ENCODE results near the gene PPP6R1.
"Not testable (repeated sequence)": the region's sequence is repeated elsewhere in the genome, so short reads cannot be mapped to it uniquely, and the experiment has no call there.

PPP6R1 gene

GRCh38 chr19:55226273-55226672, 32.5 kb downstream of the PPP6R1 start:
- H3K9me3 ChIP-seq (ENCODE audit: insufficient read depth, low read depth, low read length), result no peaks in the 10 kb centered on the region
- H3K4me3 ChIP-seq (ENCODE audit: low read length), result no peak overlapping the region
- 89% methylated on average over 9 of the region's 9 CpGs for WGBS
- H3K27ac ChIP-seq (ENCODE audit: low read depth, low read length), result no peak overlapping the region
- H3K9ac ChIP-seq (ENCODE audit: low read depth, low read length), result no peak overlapping the region
- no peaks in the 10 kb centered on the region for H3K27me3 ChIP-seq (ENCODE audit: insufficient read depth, low read length)
- H3K4me1 ChIP-seq (ENCODE audit: insufficient read depth, low read length), result no peaks in the 10 kb centered on the region
- peaks cover 21% of the 10 kb centered on the region for H3K36me3 ChIP-seq (ENCODE audit: insufficient read depth, low read length)

- Histone ChIP-seq H3K27ac (ENCODE audit: low read depth, low read length) (no peak overlapping the region), H3K36me3 (ENCODE audit: insufficient read depth, low read length) (peaks cover 14% of the 10 kb centered on the region; the same call in 1 of the 2 replicates), H3K9ac (ENCODE audit: low read depth, low read length) (no peak overlapping the region)
Observed at GRCh38 chr19:55225415-55225958, 33.3 kb downstream of the PPP6R1 start.

GRCh38 chr19:55224679-55225414, 34.0 kb downstream of the PPP6R1 start:
- not testable (repeated sequence) for H3K9ac ChIP-seq (ENCODE audit: low read depth, low read length); H3K9me3 ChIP-seq (ENCODE audit: insufficient read depth, low read depth, low read length); H3K36me3 ChIP-seq (ENCODE audit: insufficient read depth, low read length); H3K27me3 ChIP-seq (ENCODE audit: insufficient read depth, low read length); H3K27ac ChIP-seq (ENCODE audit: low read depth, low read length); H3K4me3 ChIP-seq (ENCODE audit: low read length); H3K4me1 ChIP-seq (ENCODE audit: insufficient read depth, low read length)
- 85% methylated on average over 10 of the region's 11 CpGs for WGBS

More at GRCh38 chr19:55225415-55225958, 33.3 kb downstream of the PPP6R1 start:
- WGBS, result 87% methylated on average over 4 of the region's 7 CpGs
- H3K9me3 ChIP-seq (ENCODE audit: insufficient read depth, low read depth, low read length), result no peaks in the 10 kb centered on the region
- H3K27me3 ChIP-seq (ENCODE audit: insufficient read depth, low read length), result no peaks in the 10 kb centered on the region
- no peaks in the 10 kb centered on the region for H3K4me1 ChIP-seq (ENCODE audit: insufficient read depth, low read length)
- H3K4me3 ChIP-seq (ENCODE audit: low read length), result no peak overlapping the region

- H3K9ac ChIP-seq (ENCODE audit: low read depth, low read length), result no peak overlapping the region
- no peak overlapping the region for H3K4me3 ChIP-seq (ENCODE audit: low read length)
- H3K36me3 ChIP-seq (ENCODE audit: insufficient read depth, low read length), result 0 out of 2 replicates have a peak, but pooled peaks cover 6% of the 10 kb centered on the region
- H3K27ac ChIP-seq (ENCODE audit: low read depth, low read length), result no peak overlapping the region
- 91% methylated on average over 26 of the region's 26 CpGs for WGBS
- no peaks in the 10 kb centered on the region for H3K4me1 ChIP-seq (ENCODE audit: insufficient read depth, low read length)
- H3K27me3 ChIP-seq (ENCODE audit: insufficient read depth, low read length), result no peaks in the 10 kb centered on the region
- H3K9me3 ChIP-seq (ENCODE audit: insufficient read depth, low read depth, low read length), result 0 out of 2 replicates have a peak, but pooled peaks cover 3% of the 10 kb centered on the region
Observed at GRCh38 chr19:55224038-55224665, 34.7 kb downstream of the PPP6R1 start.

GRCh38 chr19:55223291-55224037, 35.4 kb downstream of the PPP6R1 start:
- H3K27me3 ChIP-seq (ENCODE audit: insufficient read depth, low read length), result no peaks in the 10 kb centered on the region
- 0 out of 2 replicates have a peak, but pooled peaks cover 3% of the 10 kb centered on the region for H3K9me3 ChIP-seq (ENCODE audit: insufficient read depth, low read depth, low read length)
- H3K9ac ChIP-seq (ENCODE audit: low read depth, low read length), result no peak overlapping the region
- no peak overlapping the region for H3K4me3 ChIP-seq (ENCODE audit: low read length)
- no peaks in the 10 kb centered on the region for H3K4me1 ChIP-seq (ENCODE audit: insufficient read depth, low read length)
- 94% methylated on average over 17 of the region's 17 CpGs for WGBS
- no peak overlapping the region for H3K27ac ChIP-seq (ENCODE audit: low read depth, low read length)
- 0 out of 2 replicates have a peak, but pooled peaks cover 6% of the 10 kb centered on the region for H3K36me3 ChIP-seq (ENCODE audit: insufficient read depth, low read length)

GRCh38 chr19:55220525-55220924, 38.3 kb downstream of the PPP6R1 start:
- WGBS, result 79% methylated on average over 9 of the region's 9 CpGs
- H3K27me3 ChIP-seq (ENCODE audit: insufficient read depth, low read length), result no peaks in the 10 kb centered on the region
- no peak overlapping the region for H3K27ac ChIP-seq (ENCODE audit: low read depth, low read length)
- H3K4me1 ChIP-seq (ENCODE audit: insufficient read depth, low read length), result no peaks in the 10 kb centered on the region
- no peak overlapping the region for H3K9ac ChIP-seq (ENCODE audit: low read depth, low read length)
- no peak overlapping the region for H3K4me3 ChIP-seq (ENCODE audit: low read length)
- H3K36me3 ChIP-seq (ENCODE audit: insufficient read depth, low read length), result no peaks in the 10 kb centered on the region
- H3K9me3 ChIP-seq (ENCODE audit: insufficient read depth, low read depth, low read length), result 0 out of 2 replicates have a peak, but pooled peaks cover 3% of the 10 kb centered on the region

- Histone ChIP-seq H3K27ac (ENCODE audit: low read depth, low read length) (peak overlapping the region; percentile 75; the same call in 1 of the 2 replicates), H3K9ac (ENCODE audit: low read depth, low read length) (peak overlapping the region; percentile 52)
- WGBS, result 5% methylated on average over 33 of the region's 36 CpGs
Observed at GRCh38 chr19:55216461-55217198, 42.2 kb downstream of the PPP6R1 start.

GRCh38 chr19:55213547-55213946, 45.3 kb downstream of the PPP6R1 start:
- H3K9me3 ChIP-seq (ENCODE audit: insufficient read depth, low read depth, low read length), result peaks cover 10% of the 10 kb centered on the region
- WGBS, result 91% methylated on average over 7 of the region's 7 CpGs
- H3K4me1 ChIP-seq (ENCODE audit: insufficient read depth, low read length), result no peaks in the 10 kb centered on the region
- no peaks in the 10 kb centered on the region for H3K36me3 ChIP-seq (ENCODE audit: insufficient read depth, low read length)
- H3K9ac ChIP-seq (ENCODE audit: low read depth, low read length), result no peak overlapping the region
- no peak overlapping the region for H3K27ac ChIP-seq (ENCODE audit: low read depth, low read length)
- H3K27me3 ChIP-seq (ENCODE audit: insufficient read depth, low read length), result no peaks in the 10 kb centered on the region
- H3K4me3 ChIP-seq (ENCODE audit: low read length), result no peak overlapping the region

More at GRCh38 chr19:55216461-55217198, 42.2 kb downstream of the PPP6R1 start:
- H3K27me3 ChIP-seq (ENCODE audit: insufficient read depth, low read length), result no peaks in the 10 kb centered on the region
- H3K9me3 ChIP-seq (ENCODE audit: insufficient read depth, low read depth, low read length), result peaks cover 13% of the 10 kb centered on the region
- H3K4me3 ChIP-seq (ENCODE audit: low read length), result peak overlapping the region; percentile 67
- no peaks in the 10 kb centered on the region for H3K4me1 ChIP-seq (ENCODE audit: insufficient read depth, low read length)
- no peaks in the 10 kb centered on the region for H3K36me3 ChIP-seq (ENCODE audit: insufficient read depth, low read length)

- no peak overlapping the region for H3K9ac ChIP-seq (ENCODE audit: low read depth, low read length)
- 88% methylated on average over 3 of the region's 3 CpGs for WGBS
- H3K4me1 ChIP-seq (ENCODE audit: insufficient read depth, low read length), result no peaks in the 10 kb centered on the region
- no peaks in the 10 kb centered on the region for H3K27me3 ChIP-seq (ENCODE audit: insufficient read depth, low read length)
- no peak overlapping the region for H3K4me3 ChIP-seq (ENCODE audit: low read length)
- H3K27ac ChIP-seq (ENCODE audit: low read depth, low read length), result no peak overlapping the region
- H3K36me3 ChIP-seq (ENCODE audit: insufficient read depth, low read length), result no peaks in the 10 kb centered on the region
- peaks cover 10% of the 10 kb centered on the region for H3K9me3 ChIP-seq (ENCODE audit: insufficient read depth, low read depth, low read length)
Observed at GRCh38 chr19:55212447-55212846, 46.4 kb downstream of the PPP6R1 start.

- Histone ChIP-seq H3K36me3 (ENCODE audit: insufficient read depth, low read length) (no peaks in the 10 kb centered on the region), H3K9ac (ENCODE audit: low read depth, low read length) (no peak overlapping the region)
Observed at GRCh38 chr19:55209693-55210472, 48.9 kb downstream of the PPP6R1 start.

More at GRCh38 chr19:55209693-55210472, 48.9 kb downstream of the PPP6R1 start:
- WGBS, result 70% methylated on average over 17 of the region's 17 CpGs
- H3K27me3 ChIP-seq (ENCODE audit: insufficient read depth, low read length), result no peaks in the 10 kb centered on the region
- H3K27ac ChIP-seq (ENCODE audit: low read depth, low read length), result no peak overlapping the region
- peaks cover 10% of the 10 kb centered on the region for H3K9me3 ChIP-seq (ENCODE audit: insufficient read depth, low read depth, low read length)
- H3K4me3 ChIP-seq (ENCODE audit: low read length), result no peak overlapping the region
- H3K4me1 ChIP-seq (ENCODE audit: insufficient read depth, low read length), result no peaks in the 10 kb centered on the region
